GM10266 (cell line): Measurements from ENCODE around the gene TCEANC2.
"Not testable (repeated sequence)": the region's sequence is repeated elsewhere in the genome, so short reads cannot be mapped to it uniquely, and the experiment has no call there.

Experiments used
- DNase-seq: peaks from one replicate; pipeline ENCODE4 v3.0.0; 2012; ENCODE audit errors: extremely low spot score
- TF ChIP-seq, protein P1 (sequence below): IDR thresholded peaks from 2 replicates; pipeline ENCODE4 v1.5.1; 2012; ENCODE audit warnings: mild to moderate bottlenecking, low read depth; ENCODE audit not compliant: control insufficient read depth, insufficient read depth; ENCODE audit errors: missing control alignments

The TCEANC2 gene

GRCh38 chr1:54016343-54017282, 36.8 kb upstream of the TCEANC2 start:
- no peak for DNase-seq
- TF ChIP-seq, protein P1, sequence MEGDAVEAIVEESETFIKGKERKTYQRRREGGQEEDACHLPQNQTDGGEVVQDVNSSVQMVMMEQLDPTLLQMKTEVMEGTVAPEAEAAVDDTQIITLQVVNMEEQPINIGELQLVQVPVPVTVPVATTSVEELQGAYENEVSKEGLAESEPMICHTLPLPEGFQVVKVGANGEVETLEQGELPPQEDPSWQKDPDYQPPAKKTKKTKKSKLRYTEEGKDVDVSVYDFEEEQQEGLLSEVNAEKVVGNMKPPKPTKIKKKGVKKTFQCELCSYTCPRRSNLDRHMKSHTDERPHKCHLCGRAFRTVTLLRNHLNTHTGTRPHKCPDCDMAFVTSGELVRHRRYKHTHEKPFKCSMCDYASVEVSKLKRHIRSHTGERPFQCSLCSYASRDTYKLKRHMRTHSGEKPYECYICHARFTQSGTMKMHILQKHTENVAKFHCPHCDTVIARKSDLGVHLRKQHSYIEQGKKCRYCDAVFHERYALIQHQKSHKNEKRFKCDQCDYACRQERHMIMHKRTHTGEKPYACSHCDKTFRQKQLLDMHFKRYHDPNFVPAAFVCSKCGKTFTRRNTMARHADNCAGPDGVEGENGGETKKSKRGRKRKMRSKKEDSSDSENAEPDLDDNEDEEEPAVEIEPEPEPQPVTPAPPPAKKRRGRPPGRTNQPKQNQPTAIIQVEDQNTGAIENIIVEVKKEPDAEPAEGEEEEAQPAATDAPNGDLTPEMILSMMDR, result no peak

DNA sequence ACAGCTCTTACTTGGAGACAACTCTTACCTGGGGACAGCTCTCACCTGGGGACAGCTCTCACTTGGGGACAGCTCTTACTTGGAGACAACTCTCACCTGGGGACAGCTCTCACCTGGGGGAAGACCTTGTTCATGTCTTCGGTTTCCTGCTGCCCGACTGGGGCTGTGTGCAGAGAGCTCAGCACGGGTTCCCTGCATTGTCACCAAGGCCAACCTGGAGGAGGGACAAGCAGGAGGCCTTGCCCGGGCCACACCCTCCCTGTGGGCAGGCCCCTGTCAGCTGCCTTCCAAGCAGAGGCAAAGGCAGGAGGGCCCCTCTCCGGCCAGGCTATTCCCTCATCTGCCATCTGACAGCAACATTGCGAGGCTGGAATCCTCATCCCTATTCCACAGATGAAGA, 35.4 kb upstream of the TCEANC2 start, which contains the start of gene LDLRAD1:
LDLRAD1 (minus strand) TSS at position 208 of the 400 bp plus-strand sequence; CDS start at position 134, 74 bp downstream.
- no peak for DNase-seq
- TF ChIP-seq, protein P1, result no peak

GRCh38 chr1:54018635-54019034, 34.8 kb upstream of the TCEANC2 start:
- TF ChIP-seq, protein P1, result no peak
- no peak for DNase-seq

- not testable (repeated sequence) for DNase-seq
Measured at GRCh38 chr1:54019562-54020176, 33.7 kb upstream of the TCEANC2 start.

- DNase-seq, result no peak
- TF ChIP-seq, protein P1, result no peak
Measured at GRCh38 chr1:54024358-54024757, 29.1 kb upstream of the TCEANC2 start.

DNA sequence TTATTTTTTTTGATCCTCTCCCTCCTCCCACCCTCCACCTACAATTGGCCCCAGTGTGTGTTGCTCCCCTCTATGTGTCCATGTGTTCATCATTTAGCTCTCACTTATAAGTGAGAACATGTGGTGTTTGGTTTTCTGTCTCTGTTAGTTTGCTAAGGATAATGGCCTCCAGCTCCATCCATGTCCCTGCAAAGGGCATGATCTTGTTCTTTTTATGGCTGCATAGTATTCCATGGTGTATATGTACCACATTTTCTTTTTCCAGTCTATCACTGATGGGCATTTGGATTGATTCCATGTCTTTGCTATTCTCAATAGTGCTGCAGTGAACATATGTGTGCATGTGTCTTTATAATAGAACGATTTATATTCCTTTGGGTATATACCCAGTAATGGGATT, 28.6 kb upstream of the TCEANC2 start:
- not testable (repeated sequence) for DNase-seq

GRCh38 chr1:54027848-54028247, 25.6 kb upstream of the TCEANC2 start:
- TF ChIP-seq, protein P1, result no peak
- no peak for DNase-seq
